CD4-positive, alpha-beta T cell treated with Interleukin-6 at 100 ng/mL for 8 hours (primary cell): ENCODE measurements around the gene CDC27.
A peak's percentile ranks its signal among the peaks of the same experiment; 100 is the strongest.
"Not testable (repeated sequence)": the region's sequence is repeated elsewhere in the genome, so short reads cannot be mapped to it uniquely, and the experiment has no call there.

ENCODE experiments used
- DNase-seq: peaks from one replicate; pipeline ENCODE4 v3.0.0-alpha.2; 2020; ENCODE audit warnings: mixed read lengths, low spot score

The CDC27 gene

GRCh38 chr17:47134354-47134753 lies 54.7 kb downstream of the CDC27 start:
- not testable (repeated sequence) for DNase-seq

GRCh38 chr17:47131761-47132160 lies 57.3 kb downstream of the CDC27 start:
- DNase-seq = no peak

GRCh38 chr17:47126835-47127234 lies 62.3 kb downstream of the CDC27 start:
- not testable (repeated sequence) for DNase-seq

- not testable (repeated sequence) for DNase-seq
Measured at GRCh38 chr17:47123262-47123661, 65.8 kb downstream of the CDC27 start.

- no peak for DNase-seq
Measured at GRCh38 chr17:47120521-47121095, 68.5 kb downstream of the CDC27 start.

- DNase-seq = no peak
Measured at GRCh38 chr17:47119746-47120520, 69.2 kb downstream of the CDC27 start.

GRCh38 chr17:47117386-47117785 lies 71.7 kb downstream of the CDC27 start:
- DNase-seq = no peak

GRCh38 chr17:47106130-47106529 lies 83.0 kb downstream of the CDC27 start:
- DNase-seq = no peak

GRCh38 chr17:47105246-47105645 lies 83.8 kb downstream of the CDC27 start:
- DNase-seq = not testable (repeated sequence)

GRCh38 chr17:47102914-47103313 lies 86.2 kb downstream of the CDC27 start:
- no peak for DNase-seq

- peak; percentile 84 for DNase-seq
Measured at GRCh38 chr17:47099987-47100711, 88.9 kb downstream of the CDC27 start.

GRCh38 chr17:47099451-47099986 lies 89.6 kb downstream of the CDC27 start:
- DNase-seq = no peak

GRCh38 chr17:47096343-47096742 lies 92.8 kb downstream of the CDC27 start:
- no peak for DNase-seq

GRCh38 chr17:47095268-47095667 lies 93.8 kb downstream of the CDC27 start:
- no peak for DNase-seq

GRCh38 chr17:47087093-47087492 lies 102.0 kb downstream of the CDC27 start:
- no peak for DNase-seq

GRCh38 chr17:47085736-47086135 lies 103.4 kb downstream of the CDC27 start:
- no peak for DNase-seq

GRCh38 chr17:47078801-47079200 lies 110.3 kb downstream of the CDC27 start:
- DNase-seq = no peak

- no peak for DNase-seq
Measured at GRCh38 chr17:47077576-47077975, 111.5 kb downstream of the CDC27 start.

GRCh38 chr17:47076171-47076570 lies 112.9 kb downstream of the CDC27 start:
- DNase-seq = no peak

- not testable (repeated sequence) for DNase-seq
Measured at GRCh38 chr17:47074361-47074760, 114.7 kb downstream of the CDC27 start.

GRCh38 chr17:47073629-47074028 lies 115.5 kb downstream of the CDC27 start:
- not testable (repeated sequence) for DNase-seq

- DNase-seq = no peak
Measured at GRCh38 chr17:47072886-47073285, 116.2 kb downstream of the CDC27 start.

- DNase-seq = not testable (repeated sequence)
Measured at GRCh38 chr17:47071171-47071570, 117.9 kb downstream of the CDC27 start.
